ENCODE measurements around the gene STX7. TPM values are rescaled to one million over a fixed set of nuclear protein-coding genes. Genes with fewer than 3 reads are reported as not detected.

STX7 gene
- total RNA-seq, 4 donors from 2014 or later, result 45.7 to 70.6 (median 53.2) TPM

GRCh38 chr6:132506869-132507808 is 5.8 kb downstream of the STX7 start:
- Histone ChIP-seq H3K4me1 (peaks cover 20 to 44% of the 10 kb centered on the region in 2 donors), H3K9me3 (no peaks in the 10 kb centered on the region), H3K36me3 (peaks cover 0 to 6% of the 10 kb centered on the region in 2 donors), H3K27me3 (no peaks in the 10 kb centered on the region), H3K27ac (no peak overlapping the region), H3K4me3 (replicated peaks in 1 of 3) (no peak overlapping the region)
- WGBS, 2 donors, result 96 to 98% methylated on average over 5 of the region's 5 CpGs
- TF ChIP-seq, protein P1, sequence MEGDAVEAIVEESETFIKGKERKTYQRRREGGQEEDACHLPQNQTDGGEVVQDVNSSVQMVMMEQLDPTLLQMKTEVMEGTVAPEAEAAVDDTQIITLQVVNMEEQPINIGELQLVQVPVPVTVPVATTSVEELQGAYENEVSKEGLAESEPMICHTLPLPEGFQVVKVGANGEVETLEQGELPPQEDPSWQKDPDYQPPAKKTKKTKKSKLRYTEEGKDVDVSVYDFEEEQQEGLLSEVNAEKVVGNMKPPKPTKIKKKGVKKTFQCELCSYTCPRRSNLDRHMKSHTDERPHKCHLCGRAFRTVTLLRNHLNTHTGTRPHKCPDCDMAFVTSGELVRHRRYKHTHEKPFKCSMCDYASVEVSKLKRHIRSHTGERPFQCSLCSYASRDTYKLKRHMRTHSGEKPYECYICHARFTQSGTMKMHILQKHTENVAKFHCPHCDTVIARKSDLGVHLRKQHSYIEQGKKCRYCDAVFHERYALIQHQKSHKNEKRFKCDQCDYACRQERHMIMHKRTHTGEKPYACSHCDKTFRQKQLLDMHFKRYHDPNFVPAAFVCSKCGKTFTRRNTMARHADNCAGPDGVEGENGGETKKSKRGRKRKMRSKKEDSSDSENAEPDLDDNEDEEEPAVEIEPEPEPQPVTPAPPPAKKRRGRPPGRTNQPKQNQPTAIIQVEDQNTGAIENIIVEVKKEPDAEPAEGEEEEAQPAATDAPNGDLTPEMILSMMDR (IDR thresholded peaks at IDR 0.05), result no peak
- TF ChIP-seq POLR2A (IDR thresholded peaks at IDR 0.05), result no peak
- no peak for DNase-seq
- intact Hi-C loops (cut with DNase I), result no loop called here

GRCh38 chr6:132506461-132506860 is 6.5 kb downstream of the STX7 start:
- H3K4me1 ChIP-seq, result peaks cover 14 to 43% of the 10 kb centered on the region in 2 donors
- no peak for DNase-seq
- no peak overlapping the region for H3K27ac ChIP-seq
- H3K27me3 ChIP-seq, result no peaks in the 10 kb centered on the region
- TF ChIP-seq POLR2A (IDR thresholded peaks at IDR 0.05), result no peak
- TF ChIP-seq, protein P1 (IDR thresholded peaks at IDR 0.05), result no peak
- H3K36me3 ChIP-seq, result peaks cover 0 to 10% of the 10 kb centered on the region in 2 donors
- H3K4me3 ChIP-seq (replicated peaks in 1 of 3), result no peak overlapping the region
- H3K9me3 ChIP-seq, result no peaks in the 10 kb centered on the region
- 80 to 84% methylated on average over 2 of the region's 2 CpGs for WGBS, 2 donors
- intact Hi-C loops (cut with DNase I), result no loop called here

DNA sequence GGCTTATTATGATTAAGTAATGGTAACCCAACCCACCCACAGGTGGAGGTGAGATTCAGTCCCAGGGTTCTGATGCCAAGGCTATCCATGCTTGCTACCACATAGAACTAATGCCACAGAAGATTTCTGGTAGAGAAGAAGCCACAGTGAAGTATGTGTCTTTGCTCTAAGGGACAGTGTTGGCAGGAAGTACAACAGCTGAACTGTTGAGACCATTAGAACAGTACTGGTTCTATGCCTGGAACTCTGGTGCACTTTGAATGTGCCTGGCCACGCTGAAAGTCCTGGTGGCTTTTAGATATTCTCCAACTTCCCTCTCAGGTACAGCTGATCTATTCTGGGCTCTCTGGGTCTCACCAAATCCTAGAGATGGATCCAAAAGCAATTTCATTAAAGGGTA is 7.8 kb downstream of the STX7 start:
- no peaks in the 10 kb centered on the region for H3K27me3 ChIP-seq
- intact Hi-C loops (cut with DNase I), result no loop called here
- DNase-seq, result no peak
- peaks cover 3 to 30% of the 10 kb centered on the region in 2 donors for H3K4me1 ChIP-seq
- WGBS, 2 donors, result 81 to 100% methylated on average over 1 of the region's 1 CpG
- TF ChIP-seq, protein P1 (IDR thresholded peaks at IDR 0.05), result no peak
- no peak for TF ChIP-seq POLR2A (IDR thresholded peaks at IDR 0.05)
- no peak overlapping the region for H3K4me3 ChIP-seq (replicated peaks in 1 of 3)
- H3K27ac ChIP-seq, result no peak overlapping the region
- H3K36me3 ChIP-seq, result peaks cover 0 to 10% of the 10 kb centered on the region in 2 donors
- no peaks in the 10 kb centered on the region for H3K9me3 ChIP-seq

DNA sequence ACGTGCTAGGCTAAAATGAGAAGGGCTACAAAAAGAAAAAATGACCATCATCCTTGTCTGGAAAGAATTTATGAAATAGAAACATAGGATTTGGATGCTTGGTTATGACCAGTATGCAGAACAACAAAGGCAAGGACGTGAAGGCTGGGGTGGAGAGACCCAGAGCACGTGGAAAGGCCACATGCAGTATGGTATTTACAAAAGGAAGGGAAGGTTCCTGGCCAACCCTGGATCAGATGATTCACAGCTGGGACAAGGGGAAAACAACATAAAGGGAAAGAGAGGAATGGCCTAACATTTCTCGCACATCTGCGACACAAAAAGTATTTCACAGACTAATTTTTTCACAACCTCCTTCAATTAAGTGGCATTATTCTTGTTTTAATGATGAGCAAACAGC is 8.2 kb downstream of the STX7 start:
- H3K36me3 ChIP-seq, result peaks cover 0 to 10% of the 10 kb centered on the region in 2 donors
- H3K4me3 ChIP-seq (replicated peaks in 1 of 3), result no peak overlapping the region
- no peaks in the 10 kb centered on the region for H3K27me3 ChIP-seq
- TF ChIP-seq POLR2A (IDR thresholded peaks at IDR 0.05), result no peak
- TF ChIP-seq, protein P1 (IDR thresholded peaks at IDR 0.05), result no peak
- peak in 1 of 2 donors; percentile 11 for DNase-seq
- no peak overlapping the region for H3K27ac ChIP-seq
- H3K9me3 ChIP-seq, result no peaks in the 10 kb centered on the region
- intact Hi-C loops (cut with DNase I), result no loop called here
- H3K4me1 ChIP-seq, result peaks cover 3 to 27% of the 10 kb centered on the region in 2 donors
- 80 to 85% methylated on average over 5 of the region's 5 CpGs for WGBS, 2 donors

- TF ChIP-seq, protein P1 (IDR thresholded peaks at IDR 0.05), result no peak
- TF ChIP-seq POLR2A (IDR thresholded peaks at IDR 0.05), result no peak
- Histone ChIP-seq H3K36me3 (peaks cover 0 to 10% of the 10 kb centered on the region in 2 donors), H3K4me3 (replicated peaks in 1 of 3) (no peak overlapping the region), H3K9me3 (no peaks in the 10 kb centered on the region), H3K4me1 (peaks cover 3 to 25% of the 10 kb centered on the region in 2 donors), H3K27ac (no peak overlapping the region), H3K27me3 (no peaks in the 10 kb centered on the region)
- intact Hi-C loops (cut with DNase I), result no loop called here
- WGBS, 2 donors, result 71 to 73% methylated on average over 4 of the region's 4 CpGs
- no peak for DNase-seq
These were observed 13.2 kb downstream of the STX7 start for GRCh38 chr6:132499757-132500156.

Data from thyroid gland (tissue), 4 donors.